Thymus (tissue), 11 donors: ENCODE measurements around the gene GK. TPM values are rescaled to one million over a fixed set of nuclear protein-coding genes. Genes with fewer than 3 reads are reported as not detected.

ENCODE experiments used
- DNase-seq, 9 donors: peaks; one replicate each; pipeline ENCODE4 v3.0.0-alpha.2; 2013; ENCODE audit warnings: low spot score in 9 of 9, low read depth in 6 of 9, missing footprints in 1 of 9
- H3K27ac ChIP-seq, 2 donors: one replicate each; pipeline ENCODE4 v1.5.1; 2013; ENCODE audit warnings: control low read depth in 1 of 2, low read depth in 1 of 2, low read length in 1 of 2, mild to moderate bottlenecking in 1 of 2, moderate library complexity in 1 of 2
- H3K27me3 ChIP-seq, 2 donors: one replicate each; pipeline ENCODE4 v1.5.1; 2013; ENCODE audit warnings: low read length in 1 of 2; ENCODE audit not compliant: control insufficient read depth in 2 of 2, insufficient read depth in 1 of 2
- H3K36me3 ChIP-seq, 2 donors: one replicate each; pipeline ENCODE4 v1.5.1; 2013; ENCODE audit warnings: low read length in 1 of 2, mild to moderate bottlenecking in 1 of 2, moderate library complexity in 1 of 2; ENCODE audit not compliant: control insufficient read depth in 2 of 2, insufficient read depth in 2 of 2
- H3K4me1 ChIP-seq, 2 donors: one replicate each; pipeline ENCODE4 v1.5.1; 2013; ENCODE audit warnings: low read length in 2 of 2; ENCODE audit not compliant: control insufficient read depth in 2 of 2, insufficient read depth in 2 of 2
- H3K4me3 ChIP-seq, 2 donors: one replicate each; pipeline ENCODE4 v1.5.1; 2013; ENCODE audit warnings: low read length in 2 of 2, control low read depth in 1 of 2, mild to moderate bottlenecking in 1 of 2
- H3K9me3 ChIP-seq, 2 donors: one replicate each; pipeline ENCODE4 v1.5.1; 2013; ENCODE audit warnings: low read length in 1 of 2, mild to moderate bottlenecking in 1 of 2; ENCODE audit not compliant: control insufficient read depth in 2 of 2, insufficient read depth in 1 of 2
- WGBS: extraction: QIAGEN DNeasy Blood & Tissue Kit; methylation state at CpG from one replicate; pipeline ENCODE4 v1.1.7; 2013; 5-methylcytosine and 5-hydroxymethylcytosine counted together
- polyA plus RNA-seq: library from polyadenylated mRNA; stranded (reverse); fragments of 200-250 nt; gene quantifications from one replicate; pipeline ENCODE4 v1.2.3, GENCODE V29; 2013
- total RNA-seq: library from RNA; stranded (reverse); fragments of 120-200 nt; gene quantifications from one replicate; pipeline ENCODE4 v1.2.4, GENCODE V29; 2013
- donor health status: healthy.

The GK gene
- total and polyA plus RNA-seq, 2 donors: 6.2 to 8.6 TPM

- Histone ChIP-seq H3K4me3 (no peak overlapping the region), H3K4me1 (no peaks in the 10 kb centered on the region), H3K9me3 (no peaks in the 10 kb centered on the region), H3K27ac (no peak overlapping the region), H3K36me3 (no peaks in the 10 kb centered on the region), H3K27me3 (no peaks in the 10 kb centered on the region)
- DNase-seq: no peak
- WGBS: 97% methylated on average over 6 of the region's 6 CpGs
Observed at GRCh38 chrX:30679369-30679768, 26.1 kb downstream of the GK start.

GRCh38 chrX:30680618-30681017 lies 27.4 kb downstream of the GK start:
- no peaks in the 10 kb centered on the region for H3K36me3 ChIP-seq
- no peaks in the 10 kb centered on the region for H3K9me3 ChIP-seq
- no peak overlapping the region for H3K27ac ChIP-seq
- no peaks in the 10 kb centered on the region for H3K4me1 ChIP-seq
- DNase-seq: no peak
- WGBS: 94% methylated on average over 1 of the region's 1 CpG
- no peak overlapping the region for H3K4me3 ChIP-seq
- H3K27me3 ChIP-seq: no peaks in the 10 kb centered on the region

- WGBS: 96% methylated on average over 2 of the region's 2 CpGs
- Histone ChIP-seq H3K9me3 (no peaks in the 10 kb centered on the region), H3K27ac (no peak overlapping the region), H3K4me3 (no peak overlapping the region), H3K4me1 (no peaks in the 10 kb centered on the region), H3K36me3 (no peaks in the 10 kb centered on the region), H3K27me3 (no peaks in the 10 kb centered on the region)
- DNase-seq: no peak
Observed at GRCh38 chrX:30688641-30689040, 35.4 kb downstream of the GK start.

- no peaks in the 10 kb centered on the region for H3K36me3 ChIP-seq
- no peaks in the 10 kb centered on the region for H3K4me1 ChIP-seq
- no peak overlapping the region for H3K4me3 ChIP-seq
- DNase-seq: no peak
- H3K27ac ChIP-seq: no peak overlapping the region
- no peaks in the 10 kb centered on the region for H3K27me3 ChIP-seq
- no peaks in the 10 kb centered on the region for H3K9me3 ChIP-seq
Observed at GRCh38 chrX:30689116-30689515, 35.9 kb downstream of the GK start.

GRCh38 chrX:30690330-30690729 lies 37.1 kb downstream of the GK start:
- no peak overlapping the region for H3K27ac ChIP-seq
- no peaks in the 10 kb centered on the region for H3K9me3 ChIP-seq
- 90% methylated on average over 3 of the region's 3 CpGs for WGBS
- peaks cover 0 to 2% of the 10 kb centered on the region in 2 donors for H3K36me3 ChIP-seq
- no peaks in the 10 kb centered on the region for H3K4me1 ChIP-seq
- DNase-seq: no peak
- no peak overlapping the region for H3K4me3 ChIP-seq
- H3K27me3 ChIP-seq: no peaks in the 10 kb centered on the region

GRCh38 chrX:30693999-30694650 lies 40.9 kb downstream of the GK start:
- peaks cover 0 to 2% of the 10 kb centered on the region in 2 donors for H3K36me3 ChIP-seq
- no peak overlapping the region for H3K4me3 ChIP-seq
- WGBS: 91% methylated on average over 4 of the region's 4 CpGs
- no peak overlapping the region for H3K27ac ChIP-seq
- H3K4me1 ChIP-seq: no peaks in the 10 kb centered on the region
- no peaks in the 10 kb centered on the region for H3K27me3 ChIP-seq
- DNase-seq: no peak
- no peaks in the 10 kb centered on the region for H3K9me3 ChIP-seq

GRCh38 chrX:30702736-30703135 lies 49.5 kb downstream of the GK start:
- DNase-seq: no peak
- Histone ChIP-seq H3K9me3 (no peaks in the 10 kb centered on the region), H3K36me3 (no peaks in the 10 kb centered on the region), H3K27ac (no peak overlapping the region), H3K27me3 (no peaks in the 10 kb centered on the region), H3K4me3 (no peak overlapping the region), H3K4me1 (no peaks in the 10 kb centered on the region)
- whole genome bisulfite sequencing: 93% methylated on average over 2 of the region's 2 CpGs

GRCh38 chrX:30706216-30706775 lies 53.1 kb downstream of the GK start:
- DNase-seq: no peak
- Histone ChIP-seq H3K36me3 (no peaks in the 10 kb centered on the region), H3K27ac (no peak overlapping the region), H3K27me3 (no peaks in the 10 kb centered on the region), H3K4me1 (no peaks in the 10 kb centered on the region), H3K9me3 (no peaks in the 10 kb centered on the region), H3K4me3 (no peak overlapping the region)
- WGBS: over 99% methylated on average over 3 of the region's 3 CpGs

GRCh38 chrX:30712214-30712613 lies 59.0 kb downstream of the GK start:
- Histone ChIP-seq H3K27ac (no peak overlapping the region), H3K9me3 (no peaks in the 10 kb centered on the region), H3K36me3 (no peaks in the 10 kb centered on the region), H3K4me3 (no peak overlapping the region), H3K27me3 (no peaks in the 10 kb centered on the region), H3K4me1 (no peaks in the 10 kb centered on the region)
- no peak for DNase-seq
- WGBS: 100% methylated on average over 1 of the region's 1 CpG
